GM18499 (cell line): ENCODE data around the gene CAPN7.

ENCODE experiments used
- ATAC-seq: cut with Tn5 transposase; IDR thresholded peaks from one replicate; pipeline ENCODE4 v1.9.1; 2021; ENCODE audit warnings: moderate number of reproducible peaks; ENCODE audit not compliant: insufficient read depth, unreplicated experiment

The CAPN7 gene

DNA sequence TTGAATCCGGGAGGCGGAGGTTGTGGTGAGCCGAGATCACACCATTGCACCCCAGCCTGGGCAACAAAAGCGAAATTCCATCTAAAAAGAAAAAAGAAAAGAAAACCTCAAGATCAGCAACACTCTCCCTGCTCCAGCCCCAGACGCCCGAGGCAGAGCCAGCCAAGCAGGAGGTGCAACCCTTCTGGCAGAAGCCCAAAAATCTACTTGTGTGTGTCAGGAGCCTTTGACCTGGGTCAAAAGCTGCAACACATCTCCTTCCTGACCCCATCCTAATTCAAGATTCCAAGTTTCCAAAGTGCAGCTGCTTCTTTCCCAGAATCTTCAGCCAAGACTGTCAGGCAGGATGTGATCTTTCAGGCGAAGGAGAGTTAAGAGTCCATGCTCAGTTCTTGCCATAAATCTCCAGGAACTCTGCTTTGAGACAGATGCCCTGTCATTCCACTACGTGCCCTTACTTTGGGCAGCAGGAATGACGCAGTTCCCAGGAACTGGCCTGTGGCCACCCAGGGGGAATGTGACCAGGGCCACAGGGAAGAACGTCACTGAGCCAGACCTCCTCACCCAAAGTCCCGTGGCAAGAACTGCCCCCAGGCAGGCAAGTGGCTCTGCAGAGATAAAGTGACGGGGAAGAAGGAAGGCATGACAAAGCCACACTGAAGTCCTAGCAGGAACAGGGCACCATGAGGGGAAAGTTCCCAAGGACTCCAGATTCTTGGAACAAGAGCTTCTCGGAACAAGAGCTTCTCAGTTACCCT, 86.9 kb downstream of the CAPN7 start:
- no peak for ATAC-seq

DNA sequence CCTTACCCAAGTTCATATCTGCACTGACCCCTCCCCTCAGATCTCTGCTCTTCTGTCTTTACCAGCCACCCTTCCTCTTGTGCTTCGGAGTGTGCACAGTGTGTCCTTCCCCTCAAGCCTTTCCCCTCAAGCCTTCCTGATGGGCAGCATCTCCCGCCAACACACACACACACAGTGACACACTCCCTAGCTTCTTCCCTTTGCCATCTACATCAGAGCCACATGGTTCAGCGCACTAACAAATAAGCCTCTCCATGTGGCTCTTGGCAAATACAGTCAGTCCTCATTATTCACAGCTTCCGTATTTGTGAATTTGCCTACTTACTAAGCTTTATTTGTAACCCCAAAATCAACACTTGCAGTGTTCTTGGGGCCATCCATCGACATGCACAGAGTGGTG, 88.9 kb downstream of the CAPN7 start:
- no peak for ATAC-seq

DNA sequence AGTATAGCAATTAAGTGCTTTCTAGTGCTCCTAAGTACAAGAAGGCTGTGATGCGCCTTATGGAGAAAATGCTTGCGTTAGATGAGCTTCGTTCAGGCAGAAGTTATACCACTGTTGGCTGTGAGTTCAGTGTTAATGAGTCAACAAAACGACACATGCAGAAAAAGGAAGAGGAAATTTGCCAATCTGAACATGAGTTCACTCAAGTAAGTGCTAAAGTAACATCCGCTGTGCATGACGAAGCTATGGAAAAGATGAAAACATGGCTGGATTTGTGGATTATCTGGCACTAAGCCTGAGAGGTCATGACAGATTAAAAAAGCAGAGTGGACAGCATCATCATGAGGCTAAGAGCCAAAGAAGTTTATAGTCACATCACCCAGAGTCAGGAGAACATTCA, 89.5 kb downstream of the CAPN7 start:
- ATAC-seq, result no peak

DNA sequence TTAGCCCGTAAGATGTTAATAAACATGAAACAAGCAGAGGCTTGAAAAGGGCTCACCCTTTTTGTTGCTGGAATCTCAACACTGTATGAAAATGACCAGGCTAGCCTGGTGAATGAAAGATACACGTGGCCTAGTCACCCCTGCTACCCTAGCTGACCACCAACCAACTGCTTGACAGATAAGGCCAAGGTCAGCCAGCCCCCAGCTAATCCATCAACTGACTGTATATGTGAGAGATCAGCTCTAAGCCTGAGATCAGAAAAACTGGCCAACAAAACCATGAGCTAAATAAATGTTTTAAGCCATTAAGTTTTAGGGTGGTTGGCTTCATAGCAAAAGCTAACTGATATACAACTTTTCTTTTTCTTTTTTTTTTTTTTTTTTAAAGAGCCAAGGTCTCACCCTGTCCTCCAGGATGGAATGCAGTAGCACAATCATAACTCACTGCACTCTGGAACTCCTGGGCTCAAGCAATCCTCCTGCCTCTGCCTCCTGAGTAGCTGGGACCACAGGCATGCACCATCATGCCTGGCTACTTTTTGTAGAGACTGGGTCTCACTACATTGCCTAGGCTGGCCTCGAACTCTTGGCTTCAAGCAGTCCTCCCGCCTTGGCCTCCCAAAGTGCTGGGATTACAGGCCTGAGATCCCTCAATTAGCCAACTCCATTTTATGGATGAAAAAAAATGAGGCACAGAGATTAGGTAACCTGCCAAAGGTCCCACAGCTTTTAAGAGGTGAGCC, 91.7 kb downstream of the CAPN7 start:
- ATAC-seq, result no peak

DNA sequence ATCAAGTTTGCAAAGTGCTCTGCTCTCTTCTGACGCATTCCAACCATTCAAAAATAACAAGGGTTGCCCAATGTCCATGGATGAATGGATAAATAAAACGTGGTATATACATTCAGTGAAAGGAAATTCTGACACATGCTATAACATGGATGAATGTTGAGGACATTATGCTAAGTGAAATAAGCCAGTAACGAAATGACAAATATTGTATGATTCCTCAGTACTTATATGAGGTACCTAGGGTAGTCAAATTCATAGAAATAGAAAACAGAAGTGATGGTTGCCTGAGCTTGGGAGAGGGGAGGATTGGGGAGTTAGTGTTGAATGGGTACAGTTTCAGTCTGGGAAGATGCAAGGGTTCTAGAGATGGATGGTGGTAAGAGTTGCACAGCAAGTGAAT, 92.5 kb downstream of the CAPN7 start:
- ATAC-seq, result no peak

DNA sequence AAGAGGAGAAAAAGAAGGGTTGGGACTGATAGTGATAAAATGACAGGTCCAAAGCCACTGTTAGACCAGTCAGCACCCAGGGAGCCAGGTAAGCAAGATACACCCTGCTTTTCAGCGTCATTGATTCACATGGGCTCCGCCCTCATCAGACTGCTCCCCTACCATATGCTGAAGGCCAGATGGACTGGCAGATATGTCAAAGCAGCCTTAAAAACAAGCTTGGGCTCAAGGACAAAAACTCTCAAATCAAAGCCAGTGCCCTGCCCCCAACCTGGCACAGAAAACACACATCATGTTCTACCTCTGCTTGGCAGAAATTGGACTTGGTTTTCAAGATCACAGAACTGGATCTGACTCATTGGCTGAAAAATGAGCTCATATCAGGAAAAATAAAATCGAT, 93.0 kb downstream of the CAPN7 start:
- no peak for ATAC-seq

DNA sequence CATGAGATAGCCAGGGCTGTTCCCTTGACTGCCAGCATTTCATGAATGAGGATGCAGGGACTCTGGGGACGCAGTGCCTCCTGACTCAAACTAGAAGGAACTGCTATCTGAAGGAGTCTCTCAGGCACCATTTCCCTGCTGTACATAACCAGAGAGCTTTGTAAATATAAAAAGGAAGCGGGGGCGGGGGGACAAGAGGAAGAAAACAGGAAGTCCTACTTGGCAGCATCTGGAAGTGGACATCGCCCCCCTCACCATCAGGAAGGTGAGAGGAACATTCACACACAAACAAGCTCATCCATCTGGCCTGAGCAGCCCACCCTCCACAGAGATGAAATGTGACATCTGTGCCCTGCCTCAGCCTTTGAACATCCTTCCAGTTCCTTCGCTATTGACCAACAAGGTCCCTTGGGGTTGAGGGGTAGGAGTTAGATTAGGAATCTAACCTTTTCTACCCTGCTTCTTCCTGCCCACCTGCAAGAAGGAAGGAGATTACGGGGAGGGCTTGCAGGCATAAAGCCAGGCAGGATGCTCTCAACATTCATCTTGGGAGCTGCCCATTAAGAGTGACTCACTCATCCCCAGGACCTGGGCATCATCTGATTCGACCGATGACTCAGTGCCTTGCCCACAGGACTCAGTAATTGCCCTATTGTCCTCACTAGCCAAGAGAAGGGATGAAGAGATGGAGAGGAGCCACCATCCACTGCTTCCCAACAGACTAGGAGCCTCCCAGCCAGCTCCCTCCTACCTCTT, 94.5 kb downstream of the CAPN7 start:
- no peak for ATAC-seq

DNA sequence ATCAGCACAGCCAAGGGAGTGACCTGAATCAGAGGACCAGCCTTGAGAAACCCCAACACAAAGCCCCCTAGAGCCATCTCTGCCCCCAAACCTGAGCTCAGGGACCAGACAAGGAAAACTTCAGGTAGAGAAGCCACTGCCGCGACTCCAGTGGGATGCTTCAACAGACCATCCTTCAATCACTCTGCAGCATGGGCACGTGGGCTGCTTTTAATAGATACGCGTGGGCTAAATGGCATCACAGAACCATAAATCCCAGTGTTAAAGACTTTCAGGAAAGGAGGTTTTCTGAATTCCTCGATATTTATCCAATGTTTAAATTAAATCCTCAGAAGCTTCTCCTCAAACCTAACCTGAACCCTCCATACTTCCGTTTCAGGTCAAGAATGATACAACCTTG, 95.7 kb downstream of the CAPN7 start:
- ATAC-seq, result no peak
